ENCODE results near the gene MRPL1.

The MRPL1 gene

GRCh38 chr4:77877167-77877566 is 14.5 kb downstream of the MRPL1 start:
- Histone ChIP-seq H3K36me3 (ENCODE audit: control insufficient read depth in 1 of 2, insufficient read depth in 2 of 2, low read length in 2 of 2) (peaks cover 7 to 12% of the 10 kb centered on the region in 2 experiments), H2BK120ac (ENCODE audit: insufficient read depth, low read length, poor library complexity) (no peak overlapping the region), H2BK12ac (ENCODE audit: low read length) (no peak overlapping the region), H2AK5ac (ENCODE audit: low read length) (no peak overlapping the region), H3K4me2 (ENCODE audit: low read length) (no peak overlapping the region), H3K79me1 (ENCODE audit: low read length) (peaks cover 3% of the 10 kb centered on the region), H3K27me3 (ENCODE audit: insufficient read depth, low read length) (no peaks in the 10 kb centered on the region), H2AFZ (ENCODE audit: insufficient read depth, low read length, poor library complexity) (no peak overlapping the region), H3K14ac (ENCODE audit: low read length) (no peak overlapping the region), H3K9ac (ENCODE audit: low read length) (no peak overlapping the region), H3K23ac (ENCODE audit: low read length) (no peak overlapping the region), H4K12ac (ENCODE audit: low read depth, low read length) (no peak overlapping the region), H3K4ac (ENCODE audit: low read depth, low read length) (no peak overlapping the region), H3K79me2 (ENCODE audit: control insufficient read depth, insufficient read depth, low read length, poor library complexity) (peaks cover 3% of the 10 kb centered on the region), H4K91ac (ENCODE audit: low read depth, low read length) (no peak overlapping the region), H3K27ac (ENCODE audit: low read depth, low read length) (no peak overlapping the region), H3K4me3 (ENCODE audit: low read depth, low read length) (no peak overlapping the region), H3K9me3 (ENCODE audit: insufficient read depth, low read depth, low read length) (no peaks in the 10 kb centered on the region), H3K18ac (ENCODE audit: low read length) (no peak overlapping the region), H4K8ac (ENCODE audit: low read depth, low read length) (no peak overlapping the region), H3K4me1 (ENCODE audit: control insufficient read depth in 1 of 2, insufficient read depth in 2 of 2, low read length in 2 of 2) (peaks cover 3 to 8% of the 10 kb centered on the region in 2 experiments), H2BK5ac (ENCODE audit: low read depth, low read length, poor library complexity) (no peak overlapping the region)
- whole genome bisulfite sequencing (ENCODE audit: extremely low coverage, insufficient coverage, insufficient read length), result no CpG with 5 or more reads among the region's 4 CpGs
- DNase-seq, result no peak

GRCh38 chr4:77877771-77878565 is 15.3 kb downstream of the MRPL1 start:
- Histone ChIP-seq H2BK5ac (ENCODE audit: low read depth, low read length, poor library complexity) (no peak overlapping the region), H4K12ac (ENCODE audit: low read depth, low read length) (no peak overlapping the region), H2AFZ (ENCODE audit: insufficient read depth, low read length, poor library complexity) (no peak overlapping the region), H3K79me2 (ENCODE audit: control insufficient read depth, insufficient read depth, low read length, poor library complexity) (peaks cover 3% of the 10 kb centered on the region), H3K14ac (ENCODE audit: low read length) (no peak overlapping the region), H3K4ac (ENCODE audit: low read depth, low read length) (peak overlapping the region; percentile 33), H3K9me3 (ENCODE audit: insufficient read depth, low read depth, low read length) (no peaks in the 10 kb centered on the region), H3K4me2 (ENCODE audit: low read length) (no peak overlapping the region), H4K91ac (ENCODE audit: low read depth, low read length) (no peak overlapping the region), H3K4me3 (ENCODE audit: low read depth, low read length) (no peak overlapping the region), H2AK5ac (ENCODE audit: low read length) (no peak overlapping the region), H3K79me1 (ENCODE audit: low read length) (peaks cover 3% of the 10 kb centered on the region), H3K4me1 (ENCODE audit: control insufficient read depth in 1 of 2, insufficient read depth in 2 of 2, low read length in 2 of 2) (peaks cover 3 to 8% of the 10 kb centered on the region in 2 experiments), H3K18ac (ENCODE audit: low read length) (peak overlapping the region; percentile 59), H3K27ac (ENCODE audit: low read depth, low read length) (no peak overlapping the region), H3K9ac (ENCODE audit: low read length) (no peak overlapping the region), H3K27me3 (ENCODE audit: insufficient read depth, low read length) (no peaks in the 10 kb centered on the region), H3K36me3 (ENCODE audit: control insufficient read depth in 1 of 2, insufficient read depth in 2 of 2, low read length in 2 of 2) (peaks cover 1 to 6% of the 10 kb centered on the region in 2 experiments), H2BK12ac (ENCODE audit: low read length) (peak overlapping the region; percentile 13), H3K23ac (ENCODE audit: low read length) (no peak overlapping the region), H4K8ac (ENCODE audit: low read depth, low read length) (no peak overlapping the region), H2BK120ac (ENCODE audit: insufficient read depth, low read length, poor library complexity) (no peak overlapping the region)
- no CpG with 5 or more reads among the region's 15 CpGs for whole genome bisulfite sequencing (ENCODE audit: extremely low coverage, insufficient coverage, insufficient read length)
- peak in 1 of 2 donors; percentile 60 for DNase-seq

GRCh38 chr4:77880784-77881183 is 18.2 kb downstream of the MRPL1 start:
- Histone ChIP-seq H3K79me1 (ENCODE audit: low read length) (peaks cover 4% of the 10 kb centered on the region), H4K8ac (ENCODE audit: low read depth, low read length) (no peak overlapping the region), H3K18ac (ENCODE audit: low read length) (no peak overlapping the region), H4K12ac (ENCODE audit: low read depth, low read length) (no peak overlapping the region), H3K14ac (ENCODE audit: low read length) (no peak overlapping the region), H2BK12ac (ENCODE audit: low read length) (no peak overlapping the region), H2BK5ac (ENCODE audit: low read depth, low read length, poor library complexity) (no peak overlapping the region), H3K4ac (ENCODE audit: low read depth, low read length) (no peak overlapping the region), H2BK120ac (ENCODE audit: insufficient read depth, low read length, poor library complexity) (no peak overlapping the region), H3K9ac (ENCODE audit: low read length) (no peak overlapping the region), H3K36me3 (ENCODE audit: control insufficient read depth in 1 of 2, insufficient read depth in 2 of 2, low read length in 2 of 2) (peaks cover 2 to 4% of the 10 kb centered on the region in 2 experiments), H3K23ac (ENCODE audit: low read length) (no peak overlapping the region), H3K4me1 (ENCODE audit: control insufficient read depth in 1 of 2, insufficient read depth in 2 of 2, low read length in 2 of 2) (peaks cover 3 to 8% of the 10 kb centered on the region in 2 experiments), H4K91ac (ENCODE audit: low read depth, low read length) (no peak overlapping the region), H2AK5ac (ENCODE audit: low read length) (no peak overlapping the region), H3K4me3 (ENCODE audit: low read depth, low read length) (no peak overlapping the region), H3K27ac (ENCODE audit: low read depth, low read length) (no peak overlapping the region), H3K79me2 (ENCODE audit: control insufficient read depth, insufficient read depth, low read length, poor library complexity) (peaks cover 3% of the 10 kb centered on the region), H3K27me3 (ENCODE audit: insufficient read depth, low read length) (no peaks in the 10 kb centered on the region), H3K9me3 (ENCODE audit: insufficient read depth, low read depth, low read length) (no peaks in the 10 kb centered on the region), H3K4me2 (ENCODE audit: low read length) (no peak overlapping the region), H2AFZ (ENCODE audit: insufficient read depth, low read length, poor library complexity) (no peak overlapping the region)
- peak; percentile 62 to 75 for DNase-seq

GRCh38 chr4:77881460-77882295 is 19.0 kb downstream of the MRPL1 start:
- Histone ChIP-seq H3K9me3 (ENCODE audit: insufficient read depth, low read depth, low read length) (no peaks in the 10 kb centered on the region), H3K4ac (ENCODE audit: low read depth, low read length) (peak overlapping the region; percentile 79), H4K8ac (ENCODE audit: low read depth, low read length) (peak overlapping the region; percentile 65), H3K23ac (ENCODE audit: low read length) (no peak overlapping the region), H4K12ac (ENCODE audit: low read depth, low read length) (no peak overlapping the region), H3K4me1 (ENCODE audit: control insufficient read depth in 1 of 2, insufficient read depth in 2 of 2, low read length in 2 of 2) (peaks cover 3 to 8% of the 10 kb centered on the region in 2 experiments), H2AFZ (ENCODE audit: insufficient read depth, low read length, poor library complexity) (no peak overlapping the region), H3K4me3 (ENCODE audit: low read depth, low read length) (no peak overlapping the region), H3K36me3 (ENCODE audit: control insufficient read depth in 1 of 2, insufficient read depth in 2 of 2, low read length in 2 of 2) (peaks cover 2 to 6% of the 10 kb centered on the region in 2 experiments), H2BK12ac (ENCODE audit: low read length) (peak overlapping the region; percentile 64), H4K91ac (ENCODE audit: low read depth, low read length) (peak overlapping the region; percentile 75), H2BK120ac (ENCODE audit: insufficient read depth, low read length, poor library complexity) (peak overlapping the region; percentile 94), H2AK5ac (ENCODE audit: low read length) (peak overlapping the region; percentile 89), H3K79me1 (ENCODE audit: low read length) (peaks cover 4% of the 10 kb centered on the region), H3K14ac (ENCODE audit: low read length) (no peak overlapping the region), H3K18ac (ENCODE audit: low read length) (peak overlapping the region; percentile 95), H3K27me3 (ENCODE audit: insufficient read depth, low read length) (no peaks in the 10 kb centered on the region), H3K79me2 (ENCODE audit: control insufficient read depth, insufficient read depth, low read length, poor library complexity) (peaks cover 3% of the 10 kb centered on the region), H3K4me2 (ENCODE audit: low read length) (no peak overlapping the region), H2BK5ac (ENCODE audit: low read depth, low read length, poor library complexity) (peak overlapping the region; percentile 76), H3K27ac (ENCODE audit: low read depth, low read length) (no peak overlapping the region), H3K9ac (ENCODE audit: low read length) (no peak overlapping the region)
- no CpG with 5 or more reads among the region's 8 CpGs for WGBS (ENCODE audit: extremely low coverage, insufficient coverage, insufficient read length)
- DNase-seq, result no peak
